AG04450 (cell line): ENCODE data around the gene GREM2. TPM values are rescaled to one million over a fixed set of nuclear protein-coding genes. Genes with fewer than 3 reads are reported as not detected.
A peak's percentile ranks its signal among the peaks of the same experiment; 100 is the strongest.

ENCODE experiments used
- CTCF ChIA-PET: fragments of 300-600, 350-600 bp; formaldehyde crosslinking; extraction: SDS; loops from one replicate; lab custom pipeline; 2022; ENCODE audit warnings: antibody characterized with exemption, inconsistent platforms; lab: Charles Lee
- POLR2A ChIA-PET: fragments of 350-600 bp; formaldehyde crosslinking; extraction: SDS; loops from one replicate; lab custom pipeline; 2021; ENCODE audit warnings: antibody characterized with exemption, inconsistent platforms; lab: Yijun Ruan, JAX
- DNase-seq: peaks from one replicate; pipeline ENCODE4 v3.0.0-alpha.2; 2011; ENCODE audit warnings: low read depth, low spot score
- H3K27ac ChIP-seq: one replicate; pipeline ENCODE4 v1.5.1; 2012; ENCODE audit warnings: low read depth, low read length, control low read depth
- H3K27me3 ChIP-seq: one replicate; pipeline ENCODE4 v1.6.0; 2012; ENCODE audit warnings: low read length; ENCODE audit not compliant: control insufficient read depth, insufficient read depth
- H3K4me3 ChIP-seq: 2 replicates; pipeline ENCODE4 v1.5.1; 2011; ENCODE audit warnings: mild to moderate bottlenecking, low read depth, low read length, control low read depth
- H3K9me3 ChIP-seq: 2 replicates; pipeline ENCODE4 v1.5.1; 2012; ENCODE audit warnings: low read length; ENCODE audit not compliant: control insufficient read depth, insufficient read depth
- polyA plus RNA-seq: library from polyadenylated mRNA; depleted of rRNA; stranded (reverse); fragments of >200 nt; gene quantifications from 2 replicates; pipeline ENCODE4 v1.2.3, GENCODE V29; 2011
- TF ChIP-seq, protein P1 (sequence below): IDR thresholded peaks from 2 replicates; pipeline ENCODE4 v1.5.1; 2011; ENCODE audit warnings: low read depth, low read length, control low read depth, inconsistent platforms

GREM2 gene
- polyA plus RNA-seq, 1 experiment: 2.3 TPM

DNA sequence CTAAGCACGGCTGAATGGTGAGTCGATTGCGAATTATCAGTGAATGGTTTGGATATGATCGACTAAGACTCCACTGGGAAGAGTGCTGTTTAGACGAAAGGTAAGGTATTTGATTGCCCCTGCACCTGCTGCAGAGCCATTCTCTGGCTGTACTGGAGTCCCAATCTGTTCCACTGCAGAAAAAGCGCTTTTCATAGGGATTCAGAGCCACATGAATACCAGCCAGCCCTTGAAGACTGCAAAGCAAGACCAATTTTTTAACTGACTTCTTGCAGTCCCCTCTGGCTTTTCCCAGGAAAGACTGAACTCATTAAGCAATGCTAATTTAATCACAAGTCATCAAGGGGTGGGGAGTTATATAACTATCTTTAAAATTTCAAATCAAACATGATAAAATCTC is 1.3 kb downstream of the GREM2 start:
- H3K9me3 ChIP-seq: no peaks in the 10 kb centered on the region
- H3K27ac ChIP-seq: no peak overlapping the region
- H3K27me3 ChIP-seq: no peaks in the 10 kb centered on the region
- peak overlapping the region; percentile 33 for H3K4me3 ChIP-seq
- DNase-seq: no peak
- CTCF ChIA-PET: interaction anchor here (0.5 to 2.5 kb wide), 2 partner anchors 289 to 420 kb away, joined by 3 to 8 read pairs; no protein-coding TSS in a partner anchor
- TF ChIP-seq, protein P1, sequence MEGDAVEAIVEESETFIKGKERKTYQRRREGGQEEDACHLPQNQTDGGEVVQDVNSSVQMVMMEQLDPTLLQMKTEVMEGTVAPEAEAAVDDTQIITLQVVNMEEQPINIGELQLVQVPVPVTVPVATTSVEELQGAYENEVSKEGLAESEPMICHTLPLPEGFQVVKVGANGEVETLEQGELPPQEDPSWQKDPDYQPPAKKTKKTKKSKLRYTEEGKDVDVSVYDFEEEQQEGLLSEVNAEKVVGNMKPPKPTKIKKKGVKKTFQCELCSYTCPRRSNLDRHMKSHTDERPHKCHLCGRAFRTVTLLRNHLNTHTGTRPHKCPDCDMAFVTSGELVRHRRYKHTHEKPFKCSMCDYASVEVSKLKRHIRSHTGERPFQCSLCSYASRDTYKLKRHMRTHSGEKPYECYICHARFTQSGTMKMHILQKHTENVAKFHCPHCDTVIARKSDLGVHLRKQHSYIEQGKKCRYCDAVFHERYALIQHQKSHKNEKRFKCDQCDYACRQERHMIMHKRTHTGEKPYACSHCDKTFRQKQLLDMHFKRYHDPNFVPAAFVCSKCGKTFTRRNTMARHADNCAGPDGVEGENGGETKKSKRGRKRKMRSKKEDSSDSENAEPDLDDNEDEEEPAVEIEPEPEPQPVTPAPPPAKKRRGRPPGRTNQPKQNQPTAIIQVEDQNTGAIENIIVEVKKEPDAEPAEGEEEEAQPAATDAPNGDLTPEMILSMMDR: no peak
- POLR2A ChIA-PET: no interaction called here

GRCh38 chr1:240609527-240610060 is 2.4 kb downstream of the GREM2 start:
- H3K27ac ChIP-seq: no peak overlapping the region
- TF ChIP-seq, protein P1: no peak
- ChIA-PET CTCF (interaction anchor here (1.0 to 2.5 kb wide), 5 partner anchors 22 to 420 kb away, joined by 3 to 8 read pairs (median 6); no protein-coding TSS in a partner anchor), POLR2A (no interaction called here)
- no peak for DNase-seq
- no peaks in the 10 kb centered on the region for H3K27me3 ChIP-seq
- H3K9me3 ChIP-seq: no peaks in the 10 kb centered on the region
- no peak overlapping the region for H3K4me3 ChIP-seq

GRCh38 chr1:240608707-240609106 is 3.2 kb downstream of the GREM2 start:
- Histone ChIP-seq H3K27ac (no peak overlapping the region), H3K9me3 (no peaks in the 10 kb centered on the region), H3K4me3 (no peak overlapping the region), H3K27me3 (no peaks in the 10 kb centered on the region)
- no peak for DNase-seq
- ChIA-PET CTCF (interaction anchor here (0.8 to 2.5 kb wide), 10 partner anchors 21 to 420 kb away, joined by 3 to 8 read pairs (median 4); no protein-coding TSS in a partner anchor), POLR2A (no interaction called here)
- TF ChIP-seq, protein P1: peak; percentile 47

DNA sequence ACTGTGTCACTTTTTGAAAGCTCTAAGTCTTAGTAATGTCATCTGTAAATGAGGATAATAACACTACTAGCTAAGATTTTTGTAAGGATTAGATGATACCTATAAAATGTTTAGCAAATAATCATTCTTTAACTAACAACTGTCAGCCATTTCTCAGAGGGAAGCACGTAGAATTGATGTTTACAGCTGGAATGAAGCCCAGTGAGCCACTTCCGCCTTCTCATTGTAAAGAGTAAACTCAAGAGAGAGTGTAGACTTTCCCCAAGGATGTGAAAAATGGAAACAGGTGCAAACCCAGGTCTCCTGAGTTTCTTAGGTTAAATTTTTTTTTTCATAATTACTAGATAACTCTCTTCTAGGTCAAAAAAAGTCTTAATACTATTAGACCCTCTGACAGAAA is 4.9 kb downstream of the GREM2 start:
- H3K27ac ChIP-seq: no peak overlapping the region
- no peaks in the 10 kb centered on the region for H3K9me3 ChIP-seq
- CTCF ChIA-PET: interaction anchor here (1.2 to 1.4 kb wide), 2 partner anchors 85 to 418 kb away, joined by 4 to 8 read pairs; no protein-coding TSS in a partner anchor
- no peaks in the 10 kb centered on the region for H3K27me3 ChIP-seq
- POLR2A ChIA-PET: no interaction called here
- TF ChIP-seq, protein P1: no peak
- H3K4me3 ChIP-seq: no peak overlapping the region
- DNase-seq: no peak

- Histone ChIP-seq H3K4me3 (no peak overlapping the region), H3K27me3 (no peaks in the 10 kb centered on the region), H3K9me3 (no peaks in the 10 kb centered on the region), H3K27ac (no peak overlapping the region)
- ChIA-PET CTCF (interaction anchor here (0.5 to 3.0 kb wide), 16 partner anchors 11 to 418 kb away, joined by 3 to 19 read pairs (median 4); partner anchors contain the start of gene GREM2), POLR2A (interaction anchor here (1.3 kb wide), 1 partner anchor 16 kb away, joined by 3 read pairs; no protein-coding TSS in a partner anchor)
- TF ChIP-seq, protein P1: peak; percentile 28
- no peak for DNase-seq
Measured at GRCh38 chr1:240602189-240602588, 9.8 kb downstream of the GREM2 start.
